Trophoblast cell (in vitro differentiated cells and primary cell): ENCODE data around the gene CRYBG1.

ENCODE experiments used
- DNase-seq, 2 donors: peaks; one replicate each; pipeline ENCODE4 v3.0.0-alpha.2; 2016
- H2AFZ ChIP-seq: 2 replicates; pipeline ENCODE4 v1.6.1; 2013; ENCODE audit warnings: low read length, moderate library complexity, mild to moderate bottlenecking; ENCODE audit not compliant: insufficient read depth, poor library complexity
- H2AK5ac ChIP-seq: 2 replicates; pipeline ENCODE4 v1.6.1; 2013; ENCODE audit warnings: mild to moderate bottlenecking, low read length
- H2BK120ac ChIP-seq: 2 replicates; pipeline ENCODE4 v1.6.1; 2013; ENCODE audit warnings: low read length, mild to moderate bottlenecking, moderate library complexity; ENCODE audit not compliant: insufficient read depth, poor library complexity
- H2BK12ac ChIP-seq: 2 replicates; pipeline ENCODE4 v1.6.1; 2013; ENCODE audit warnings: mild to moderate bottlenecking, low read length, moderate library complexity
- H2BK5ac ChIP-seq: 2 replicates; pipeline ENCODE4 v1.6.1; 2013; ENCODE audit warnings: low read length, low read depth, moderate library complexity, mild to moderate bottlenecking; ENCODE audit not compliant: poor library complexity
- H3K14ac ChIP-seq: 2 replicates; pipeline ENCODE4 v1.6.1; 2013; ENCODE audit warnings: mild to moderate bottlenecking, low read length
- H3K18ac ChIP-seq: 2 replicates; pipeline ENCODE4 v1.6.1; 2013; ENCODE audit warnings: mild to moderate bottlenecking, low read length
- H3K23ac ChIP-seq: 2 replicates; pipeline ENCODE4 v1.6.1; 2013; ENCODE audit warnings: low read length
- H3K27ac ChIP-seq: 2 replicates; pipeline ENCODE4 v1.5.1; 2013; ENCODE audit warnings: low read depth, mild to moderate bottlenecking, inconsistent platforms, low read length, moderate library complexity
- H3K27me3 ChIP-seq: 2 replicates; pipeline ENCODE4 v1.6.1; 2013; ENCODE audit warnings: inconsistent platforms, mild to moderate bottlenecking, low read length, moderate library complexity; ENCODE audit not compliant: insufficient read depth
- H3K36me3 ChIP-seq, 2 experiments: 1 replicate in 1 of 2; 2 replicates in 1 of 2; pipeline ENCODE4 v1.6.1; 2013; ENCODE audit warnings: low read length in 2 of 2, mild to moderate bottlenecking in 2 of 2, moderate library complexity in 1 of 2; ENCODE audit not compliant: insufficient read depth in 2 of 2, control insufficient read depth in 1 of 2
- H3K4ac ChIP-seq: 2 replicates; pipeline ENCODE4 v1.6.1; 2013; ENCODE audit warnings: low read depth, mild to moderate bottlenecking, low read length, moderate library complexity
- H3K4me1 ChIP-seq, 2 experiments: 1 replicate in 1 of 2; 2 replicates in 1 of 2; pipeline ENCODE4 v1.6.1; 2013; ENCODE audit warnings: low read length in 2 of 2, mild to moderate bottlenecking in 2 of 2, moderate library complexity in 1 of 2; ENCODE audit not compliant: insufficient read depth in 2 of 2, control insufficient read depth in 1 of 2
- H3K4me2 ChIP-seq: 2 replicates; pipeline ENCODE4 v1.6.1; 2013; ENCODE audit warnings: inconsistent platforms, mild to moderate bottlenecking, low read length, moderate library complexity
- H3K4me3 ChIP-seq: 2 replicates; pipeline ENCODE4 v1.5.1; 2013; ENCODE audit warnings: mild to moderate bottlenecking, low read depth, low read length, inconsistent platforms
- H3K79me1 ChIP-seq: one replicate; pipeline ENCODE4 v1.6.1; 2013; ENCODE audit warnings: low read length
- H3K79me2 ChIP-seq: 2 replicates; pipeline ENCODE4 v1.6.1; 2013; ENCODE audit warnings: low read length, mild to moderate bottlenecking; ENCODE audit not compliant: control insufficient read depth, insufficient read depth, poor library complexity
- H3K9ac ChIP-seq: 2 replicates; pipeline ENCODE4 v1.6.1; 2013; ENCODE audit warnings: mild to moderate bottlenecking, low read length
- H3K9me3 ChIP-seq: 2 replicates; pipeline ENCODE4 v1.6.1; 2013; ENCODE audit warnings: low read depth, mild to moderate bottlenecking, control low read depth, inconsistent platforms, low read length; ENCODE audit not compliant: insufficient read depth
- H4K12ac ChIP-seq: 2 replicates; pipeline ENCODE4 v1.6.1; 2013; ENCODE audit warnings: low read depth, mild to moderate bottlenecking, low read length, moderate library complexity
- H4K8ac ChIP-seq: 2 replicates; pipeline ENCODE4 v1.6.1; 2013; ENCODE audit warnings: low read depth, mild to moderate bottlenecking, low read length, moderate library complexity
- H4K91ac ChIP-seq: one replicate; pipeline ENCODE4 v1.6.1; 2013; ENCODE audit warnings: low read depth, mild to moderate bottlenecking, low read length, moderate library complexity
- WGBS: extraction: QIAGEN DNeasy Blood & Tissue Kit; methylation state at CpG from one replicate; pipeline ENCODE4 v1.1.7; 2013; ENCODE audit warnings: missing lambda C conversion rate; ENCODE audit not compliant: insufficient read length, insufficient coverage; ENCODE audit errors: extremely low coverage; 5-methylcytosine and 5-hydroxymethylcytosine counted together

CRYBG1 gene

GRCh38 chr6:106359959-106360409 lies 533 bp upstream of the CRYBG1 start:
- no peak overlapping the region for H3K14ac ChIP-seq
- no peaks in the 10 kb centered on the region for H3K79me2 ChIP-seq
- no peak overlapping the region for H4K12ac ChIP-seq
- no peak overlapping the region for H3K23ac ChIP-seq
- no peak overlapping the region for H2BK120ac ChIP-seq
- WGBS = no CpG with 5 or more reads among the region's 12 CpGs
- H2BK12ac ChIP-seq = no peak overlapping the region
- DNase-seq = no peak
- H3K36me3 ChIP-seq = no peaks in the 10 kb centered on the region
- H3K9me3 ChIP-seq = no peaks in the 10 kb centered on the region
- no peak overlapping the region for H2AK5ac ChIP-seq
- peaks cover 3 to 8% of the 10 kb centered on the region in 2 experiments for H3K4me1 ChIP-seq
- H3K4ac ChIP-seq = no peak overlapping the region
- H4K91ac ChIP-seq = no peak overlapping the region
- peak overlapping the region; percentile 62 for H2AFZ ChIP-seq
- no peak overlapping the region for H3K18ac ChIP-seq
- H4K8ac ChIP-seq = no peak overlapping the region
- H3K4me3 ChIP-seq = peak overlapping the region; percentile 72
- H3K79me1 ChIP-seq = no peaks in the 10 kb centered on the region
- no peak overlapping the region for H3K27ac ChIP-seq
- no peak overlapping the region for H2BK5ac ChIP-seq
- peak overlapping the region; percentile 98 for H3K4me2 ChIP-seq
- peaks cover 8% of the 10 kb centered on the region for H3K27me3 ChIP-seq
- no peak overlapping the region for H3K9ac ChIP-seq

DNA sequence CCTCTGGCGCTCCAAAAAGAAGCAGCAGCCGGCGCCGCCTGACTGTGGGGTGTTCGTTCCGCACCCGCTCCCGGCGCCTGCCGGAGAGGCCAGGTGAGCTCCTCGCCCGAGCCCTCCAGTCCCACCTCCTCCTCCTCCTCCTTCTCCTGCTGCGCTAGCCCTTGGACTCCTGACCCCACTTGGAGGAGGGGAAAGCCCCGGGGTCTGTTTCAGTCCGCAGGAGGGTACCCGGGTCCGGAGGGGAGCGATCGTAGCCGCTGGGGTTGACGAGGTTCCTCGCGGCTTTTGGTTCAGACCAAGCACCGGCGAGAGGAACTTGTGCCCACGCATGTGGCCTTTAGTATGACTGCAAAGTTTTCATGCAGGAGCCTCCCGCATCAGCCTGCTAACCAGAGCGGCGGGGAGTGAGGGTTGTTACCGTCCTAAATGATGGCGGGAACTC lies 493 bp downstream of the CRYBG1 start:
- no peaks in the 10 kb centered on the region for H3K36me3 ChIP-seq
- WGBS = no CpG with 5 or more reads among the region's 31 CpGs
- H3K4ac ChIP-seq = no peak overlapping the region
- no peak overlapping the region for H3K23ac ChIP-seq
- no peak overlapping the region for H2BK12ac ChIP-seq
- peak; percentile 15 to 62 for DNase-seq
- no peak overlapping the region for H4K12ac ChIP-seq
- peaks cover 3 to 8% of the 10 kb centered on the region in 2 experiments for H3K4me1 ChIP-seq
- H3K27me3 ChIP-seq = peaks cover 8% of the 10 kb centered on the region
- H2AK5ac ChIP-seq = no peak overlapping the region
- peak overlapping the region; percentile 61 for H2AFZ ChIP-seq
- H2BK120ac ChIP-seq = no peak overlapping the region
- H3K18ac ChIP-seq = no peak overlapping the region
- no peak overlapping the region for H4K91ac ChIP-seq
- no peaks in the 10 kb centered on the region for H3K9me3 ChIP-seq
- H3K4me3 ChIP-seq = peak overlapping the region; percentile 72
- no peak overlapping the region for H3K27ac ChIP-seq
- no peak overlapping the region for H4K8ac ChIP-seq
- peak overlapping the region; percentile 46 for H3K9ac ChIP-seq
- no peaks in the 10 kb centered on the region for H3K79me2 ChIP-seq
- H3K14ac ChIP-seq = no peak overlapping the region
- H3K79me1 ChIP-seq = no peaks in the 10 kb centered on the region
- no peak overlapping the region for H2BK5ac ChIP-seq
- H3K4me2 ChIP-seq = peak overlapping the region; percentile 98

DNA sequence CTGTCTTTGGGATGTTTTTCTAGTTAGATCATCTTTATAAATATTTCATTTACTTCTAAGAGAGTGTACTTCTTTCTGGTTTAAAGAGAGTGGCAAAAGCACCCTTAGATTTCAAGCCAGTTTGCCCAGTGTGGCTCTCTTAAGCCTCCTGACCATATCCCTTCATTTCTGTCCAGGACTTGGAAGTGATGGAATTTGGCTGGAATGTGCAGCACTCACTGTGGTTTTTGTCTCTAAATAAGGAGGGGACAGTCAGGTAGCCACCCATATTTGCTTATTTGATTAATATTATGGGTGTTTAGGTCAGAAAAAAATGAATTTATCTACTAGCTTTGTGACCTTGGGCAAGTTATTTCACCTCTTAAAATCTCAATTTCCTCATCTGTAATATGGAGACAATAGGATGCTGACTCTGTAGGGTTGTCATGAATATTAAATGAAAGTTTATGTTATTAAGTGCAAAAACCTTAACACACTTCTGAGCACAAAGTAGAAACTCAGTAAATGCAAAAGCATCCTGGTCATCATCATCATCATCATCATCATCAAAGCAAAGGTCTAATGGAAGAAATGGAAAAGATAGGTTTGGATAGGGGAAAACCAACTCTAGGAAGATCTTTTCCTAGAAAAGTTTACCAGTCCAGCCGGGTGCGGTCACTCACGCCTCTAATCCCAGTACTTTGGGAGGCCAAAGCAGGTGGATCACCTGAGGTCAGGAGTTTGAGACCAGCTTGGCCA lies 3.1 kb downstream of the CRYBG1 start:
- H3K79me2 ChIP-seq = no peaks in the 10 kb centered on the region
- no peak overlapping the region for H3K4me3 ChIP-seq
- H3K4me1 ChIP-seq = peaks cover 3 to 8% of the 10 kb centered on the region in 2 experiments
- WGBS = no CpG with 5 or more reads among the region's 3 CpGs
- no peak overlapping the region for H4K8ac ChIP-seq
- no peaks in the 10 kb centered on the region for H3K79me1 ChIP-seq
- no peak overlapping the region for H2AFZ ChIP-seq
- no peak overlapping the region for H3K14ac ChIP-seq
- no peaks in the 10 kb centered on the region for H3K9me3 ChIP-seq
- no peaks in the 10 kb centered on the region for H3K36me3 ChIP-seq
- H4K91ac ChIP-seq = no peak overlapping the region
- no peak overlapping the region for H3K9ac ChIP-seq
- H3K4me2 ChIP-seq = no peak overlapping the region
- DNase-seq = no peak
- H3K27ac ChIP-seq = no peak overlapping the region
- no peak overlapping the region for H4K12ac ChIP-seq
- no peak overlapping the region for H3K23ac ChIP-seq
- no peak overlapping the region for H3K4ac ChIP-seq
- H2BK120ac ChIP-seq = no peak overlapping the region
- no peak overlapping the region for H2BK12ac ChIP-seq
- H2AK5ac ChIP-seq = no peak overlapping the region
- no peak overlapping the region for H2BK5ac ChIP-seq
- peaks cover 8% of the 10 kb centered on the region for H3K27me3 ChIP-seq
- no peak overlapping the region for H3K18ac ChIP-seq

DNA sequence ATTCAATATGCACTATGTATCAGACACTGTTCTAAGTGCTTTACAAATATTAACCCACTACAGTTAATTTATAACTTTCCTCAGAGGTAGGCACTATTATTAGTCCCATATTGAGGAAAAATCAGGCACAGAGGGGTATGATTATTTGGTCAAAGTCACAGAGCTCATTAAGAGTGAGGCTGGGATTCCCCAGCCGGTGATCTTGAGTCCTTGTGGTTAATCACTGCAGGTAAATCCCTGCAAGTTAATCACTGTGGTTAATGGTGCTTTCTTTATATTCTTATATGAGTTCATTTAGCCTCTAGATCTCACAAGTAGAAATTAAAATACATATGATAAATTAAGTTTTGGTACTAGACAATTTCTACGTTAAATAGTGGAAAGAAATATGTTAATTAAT lies 9.2 kb downstream of the CRYBG1 start:
- no peak overlapping the region for H2AK5ac ChIP-seq
- no peak overlapping the region for H2BK120ac ChIP-seq
- H3K36me3 ChIP-seq = no peaks in the 10 kb centered on the region
- no peak overlapping the region for H3K18ac ChIP-seq
- H3K79me1 ChIP-seq = no peaks in the 10 kb centered on the region
- no peak overlapping the region for H2BK12ac ChIP-seq
- H4K12ac ChIP-seq = no peak overlapping the region
- H2BK5ac ChIP-seq = no peak overlapping the region
- H3K9ac ChIP-seq = no peak overlapping the region
- no peak overlapping the region for H4K91ac ChIP-seq
- H3K14ac ChIP-seq = no peak overlapping the region
- H3K9me3 ChIP-seq = no peaks in the 10 kb centered on the region
- H3K23ac ChIP-seq = no peak overlapping the region
- no peaks in the 10 kb centered on the region for H3K4me1 ChIP-seq
- no peak overlapping the region for H3K27ac ChIP-seq
- no CpG with 5 or more reads among the region's 2 CpGs for WGBS
- DNase-seq = no peak
- H2AFZ ChIP-seq = no peak overlapping the region
- H3K4me2 ChIP-seq = no peak overlapping the region
- no peaks in the 10 kb centered on the region for H3K79me2 ChIP-seq
- no peak overlapping the region for H3K4me3 ChIP-seq
- H4K8ac ChIP-seq = no peak overlapping the region
- H3K27me3 ChIP-seq = no peaks in the 10 kb centered on the region
- H3K4ac ChIP-seq = no peak overlapping the region
